Suppressor macrophage treated with lipopolysaccharide for 1 hour (primary cell): ENCODE measurements around the gene MTHFD1.
A peak's percentile ranks its signal among the peaks of the same experiment; 100 is the strongest.

Source experiments
- DNase-seq, 3 donors: peaks; one replicate each; pipeline ENCODE4 v3.0.0-alpha.2; 2020 to 2022

Gene MTHFD1

DNA sequence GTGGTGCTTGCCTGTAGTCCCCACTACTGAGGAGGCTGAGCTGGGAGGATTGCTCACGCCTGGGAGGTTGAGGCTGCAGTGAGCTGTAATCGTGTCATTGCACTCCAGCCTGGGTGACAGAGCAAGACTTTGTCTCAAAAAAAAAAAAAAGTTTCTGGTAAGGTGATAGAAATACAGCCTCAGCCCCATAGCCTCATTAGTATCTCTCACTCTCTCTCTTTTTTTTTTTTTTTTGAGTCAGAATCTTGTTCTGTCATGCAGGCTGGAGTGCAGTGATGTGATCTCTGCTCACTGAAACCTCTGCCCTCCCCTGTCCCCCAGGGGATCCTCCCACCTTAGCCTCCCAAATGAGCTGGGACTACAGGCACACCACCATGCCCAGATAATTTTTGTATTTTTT is 19.2 kb downstream of the MTHFD1 start:
- DNase-seq = no peak

DNA sequence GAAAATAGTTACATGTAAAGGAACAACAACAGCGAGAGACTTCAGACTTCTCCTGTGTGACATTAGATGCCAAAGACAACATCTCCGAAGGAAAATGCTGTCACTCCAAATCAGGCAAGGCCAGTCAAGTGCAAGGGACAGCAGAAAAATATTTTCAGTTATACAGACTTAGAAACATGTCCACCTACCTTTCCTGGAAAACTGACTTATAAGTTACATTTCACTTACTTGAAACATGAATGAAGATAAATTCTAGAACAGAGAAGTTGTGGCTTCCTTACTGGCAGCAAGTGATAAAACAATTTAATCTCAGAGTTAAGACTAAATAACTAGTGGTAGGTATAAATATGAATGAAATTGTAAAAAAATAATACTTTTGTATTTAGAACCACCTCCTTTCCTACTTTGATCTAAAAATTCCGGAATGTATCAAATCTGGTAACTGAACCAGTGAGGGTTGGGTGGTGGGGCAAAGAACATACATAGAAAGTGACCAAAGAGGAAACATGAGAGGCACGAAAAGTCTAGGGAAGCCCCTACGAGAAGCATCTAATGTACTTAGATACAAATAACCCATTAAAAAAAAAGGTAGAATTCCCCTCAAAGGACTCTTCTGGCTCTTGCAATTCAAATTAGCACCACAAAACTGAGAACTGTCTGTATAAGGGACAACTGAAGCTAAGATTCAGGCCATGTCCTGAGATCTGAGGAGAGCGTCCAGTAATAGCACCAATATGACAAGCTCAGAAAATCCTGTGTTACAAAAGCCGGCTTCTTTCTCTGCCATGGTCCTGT is 21.2 kb downstream of the MTHFD1 start:
- peak; percentile 24 to 51 (median 46) for DNase-seq

- DNase-seq = peak; percentile 72 to 79 (median 77)
These were observed 22.1 kb downstream of the MTHFD1 start for GRCh38 chr14:64410084-64410774.

DNA sequence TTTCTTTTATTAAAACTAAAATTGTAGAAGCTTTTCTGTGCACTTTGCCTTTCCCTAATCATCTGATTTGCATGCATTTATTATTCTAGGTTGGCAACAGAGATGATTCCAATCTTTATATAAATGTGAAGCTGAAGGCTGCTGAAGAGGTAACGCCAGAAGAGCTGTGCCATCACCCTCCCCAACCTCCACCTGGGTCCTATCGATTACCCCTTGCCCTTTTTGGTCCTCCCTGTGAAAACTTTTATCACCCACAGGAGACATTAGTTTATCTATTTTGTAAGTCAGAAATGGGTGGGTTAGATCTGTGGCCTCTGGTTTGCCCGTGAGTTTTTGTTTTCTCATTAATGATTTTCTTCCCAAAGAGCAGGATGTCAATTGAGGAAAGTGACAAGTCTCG is 22.8 kb downstream of the MTHFD1 start:
- DNase-seq = no peak

DNA sequence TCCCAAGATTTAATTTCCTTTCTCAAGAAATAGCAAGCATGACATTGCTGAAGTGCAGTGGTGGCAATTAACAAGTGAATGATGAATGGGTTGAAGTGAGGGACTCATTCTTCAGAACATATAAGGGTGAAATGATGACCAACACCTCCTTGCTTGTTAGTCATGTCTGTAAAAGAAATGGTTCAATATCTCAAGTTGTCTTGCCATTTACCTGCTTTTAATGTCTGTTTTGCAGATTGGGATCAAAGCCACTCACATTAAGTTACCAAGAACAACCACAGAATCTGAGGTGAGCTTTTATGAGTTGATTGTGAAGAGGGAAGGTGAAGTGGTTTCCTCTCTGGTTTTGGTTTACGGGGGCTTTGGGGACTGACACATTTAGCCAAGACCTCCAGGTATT is 24.1 kb downstream of the MTHFD1 start:
- DNase-seq = no peak

DNA sequence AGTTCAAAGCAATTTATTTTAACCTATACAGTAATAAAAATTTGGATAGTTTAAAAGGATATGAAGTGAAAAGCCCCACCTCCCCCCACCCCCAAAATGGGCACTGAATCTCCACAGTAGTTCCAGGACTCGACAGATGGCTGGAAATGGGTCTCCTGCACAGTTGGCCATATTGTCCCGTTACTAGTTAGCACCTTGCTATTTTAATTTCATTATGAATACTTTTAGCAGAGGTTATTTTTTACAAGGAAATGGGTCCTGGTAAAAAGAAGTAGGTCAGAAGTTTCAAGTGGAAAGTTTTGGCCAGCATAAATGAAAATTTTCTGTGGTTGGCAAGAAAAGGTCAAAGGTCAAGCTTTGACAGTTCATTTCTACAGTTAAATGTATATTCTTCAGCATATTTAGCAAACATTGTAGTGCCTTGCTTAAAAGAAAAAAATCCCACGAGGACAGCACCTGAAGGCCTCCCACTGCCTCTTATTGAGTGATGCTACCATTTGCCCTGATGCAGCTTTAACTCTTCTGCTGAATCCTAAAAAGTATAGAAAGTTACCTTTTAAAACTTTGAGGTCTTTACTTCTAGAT is 28.3 kb downstream of the MTHFD1 start:
- DNase-seq = no peak

DNA sequence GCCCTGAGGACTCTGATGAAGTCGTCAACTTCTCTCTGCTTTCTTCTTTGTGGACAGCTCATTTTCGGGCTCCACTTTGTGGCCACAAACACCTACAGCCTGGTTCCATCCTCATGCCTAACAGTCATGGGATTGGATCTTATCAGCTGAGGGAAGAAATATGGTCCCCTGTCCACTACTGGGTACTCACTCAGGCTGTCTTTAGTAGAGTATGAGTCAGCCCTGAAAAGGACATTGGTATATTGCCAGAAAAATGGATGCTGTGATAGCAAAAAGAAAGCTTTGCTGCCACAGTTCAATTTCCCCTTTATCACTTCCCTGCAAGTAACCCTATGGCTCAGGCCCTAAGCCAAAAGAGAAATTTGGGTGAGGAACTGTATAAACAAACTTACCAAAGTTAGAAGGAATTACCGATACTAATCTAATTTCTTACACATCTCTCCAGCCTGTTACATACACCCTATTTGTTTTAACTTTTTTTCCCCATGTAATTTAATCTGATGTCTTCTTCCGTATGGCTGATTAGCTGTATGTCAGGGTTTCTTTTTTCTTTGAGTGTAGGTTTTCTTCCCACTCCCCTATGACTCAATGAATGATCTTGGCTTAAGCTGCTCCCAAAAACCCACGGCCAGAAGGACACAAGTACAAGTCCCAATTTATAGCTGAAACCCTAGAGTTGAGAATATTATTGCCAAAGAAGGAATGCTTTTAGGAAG is 29.1 kb downstream of the MTHFD1 start:
- DNase-seq = peak; percentile 66 to 85 (median 79)

DNA sequence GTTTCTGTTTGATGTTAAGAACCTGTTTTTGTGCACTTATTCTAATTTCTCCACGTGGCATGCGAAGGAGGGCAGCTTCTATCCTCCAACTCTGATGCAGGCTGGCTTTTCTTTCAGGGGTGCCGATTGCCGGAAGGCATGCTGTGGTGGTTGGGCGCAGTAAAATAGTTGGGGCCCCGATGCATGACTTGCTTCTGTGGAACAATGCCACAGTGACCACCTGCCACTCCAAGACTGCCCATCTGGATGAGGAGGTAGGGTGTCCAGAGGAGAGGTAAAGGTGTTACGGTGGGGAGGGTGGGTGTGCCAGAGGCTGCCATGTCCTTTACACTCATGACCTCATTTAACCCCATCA is 29.6 kb downstream of the MTHFD1 start:
- no peak for DNase-seq

- DNase-seq = no peak
These were observed 30.9 kb downstream of the MTHFD1 start for GRCh38 chr14:64419003-64419402.

- DNase-seq = no peak
These were observed 33.0 kb downstream of the MTHFD1 start for GRCh38 chr14:64421166-64421565.

DNA sequence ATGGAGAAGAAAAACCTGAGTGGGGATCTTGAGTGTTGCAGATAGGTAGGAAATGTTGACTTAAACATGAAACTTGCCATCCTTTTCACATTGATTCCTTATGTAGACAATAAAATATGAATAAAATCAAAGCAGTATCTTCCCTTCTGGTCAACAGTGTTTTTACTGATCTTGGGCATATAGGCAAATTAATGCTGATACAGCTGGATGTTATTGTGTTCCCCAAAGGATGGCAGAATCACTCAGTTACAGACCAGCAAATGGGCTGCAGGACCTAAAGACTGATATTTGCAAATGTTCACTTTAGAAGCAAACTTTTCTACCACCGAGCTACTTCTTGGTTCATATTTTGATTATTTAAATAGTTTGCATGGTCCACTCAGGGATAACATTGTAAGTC is 33.9 kb downstream of the MTHFD1 start:
- DNase-seq = no peak

- no peak for DNase-seq
These were observed 34.6 kb downstream of the MTHFD1 start for GRCh38 chr14:64422756-64423155.

DNA sequence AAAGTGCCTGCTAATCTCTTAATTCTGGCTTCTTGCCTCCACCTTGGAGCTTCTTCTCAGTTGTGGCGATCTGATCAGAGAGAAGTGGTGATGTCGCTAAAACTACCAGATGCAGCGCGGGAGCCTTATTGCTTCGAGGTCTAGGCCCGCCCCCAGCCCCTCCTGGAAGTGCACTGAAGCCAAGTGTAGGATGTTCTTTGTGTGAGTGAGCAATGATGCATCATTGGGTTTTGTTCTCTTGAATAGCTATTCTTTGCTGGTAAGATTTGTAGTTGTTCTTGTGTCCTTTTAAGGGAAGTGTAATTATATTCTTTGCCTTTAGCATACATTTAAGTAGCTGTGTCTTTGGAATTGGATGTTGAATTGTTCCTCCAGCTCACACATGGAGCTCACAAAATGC is 35.8 kb downstream of the MTHFD1 start:
- DNase-seq = no peak

DNA sequence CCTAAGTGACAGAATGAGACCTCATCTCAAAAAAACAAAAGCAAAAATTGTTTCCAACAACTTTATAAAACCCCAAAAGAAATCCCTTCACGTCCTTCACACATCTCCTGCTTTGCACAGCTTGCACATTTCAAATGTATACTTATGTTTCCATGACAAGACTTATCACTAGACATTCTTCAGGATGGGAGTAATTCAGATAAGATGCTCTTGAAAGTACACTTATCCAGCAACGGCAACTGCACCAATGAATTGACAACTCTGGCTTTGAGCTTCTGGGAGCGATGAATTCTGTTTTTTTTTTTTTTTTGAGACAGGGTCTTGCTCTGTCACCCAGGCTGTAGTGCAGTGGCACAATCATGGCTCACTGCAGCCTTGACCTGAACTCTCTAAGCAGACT is 46.4 kb downstream of the MTHFD1 start:
- DNase-seq = no peak

DNA sequence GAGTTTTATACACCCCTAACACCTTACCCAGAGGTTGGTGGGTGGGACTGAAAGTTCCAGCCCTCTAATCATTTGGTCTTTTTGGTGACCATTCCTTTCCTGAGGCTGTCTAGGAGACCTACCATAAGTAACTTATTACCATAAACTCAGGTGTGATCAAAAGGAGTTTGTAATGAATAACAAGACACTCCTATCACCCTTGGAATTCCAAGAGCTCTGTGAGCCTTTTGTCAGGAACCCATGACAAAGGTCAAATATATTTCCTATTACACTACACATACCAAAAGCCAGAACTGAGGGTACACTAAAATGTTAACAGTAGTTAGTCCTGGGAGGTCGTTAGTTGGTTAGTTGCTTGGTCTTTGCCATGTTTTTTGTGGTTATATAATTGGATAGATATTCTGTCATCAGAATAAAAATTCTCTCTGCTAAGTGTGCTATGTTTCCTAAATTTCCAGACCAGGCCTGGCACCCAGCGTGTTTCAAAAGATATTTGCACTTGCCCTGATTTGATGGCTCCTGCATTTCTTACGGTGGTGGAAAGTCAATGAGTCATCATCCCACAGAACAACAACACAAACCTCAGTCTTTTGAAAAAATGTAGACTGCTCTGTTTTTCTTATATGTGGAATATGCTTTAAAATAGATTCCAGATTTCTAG is 50.2 kb downstream of the MTHFD1 start:
- DNase-seq = no peak

DNA sequence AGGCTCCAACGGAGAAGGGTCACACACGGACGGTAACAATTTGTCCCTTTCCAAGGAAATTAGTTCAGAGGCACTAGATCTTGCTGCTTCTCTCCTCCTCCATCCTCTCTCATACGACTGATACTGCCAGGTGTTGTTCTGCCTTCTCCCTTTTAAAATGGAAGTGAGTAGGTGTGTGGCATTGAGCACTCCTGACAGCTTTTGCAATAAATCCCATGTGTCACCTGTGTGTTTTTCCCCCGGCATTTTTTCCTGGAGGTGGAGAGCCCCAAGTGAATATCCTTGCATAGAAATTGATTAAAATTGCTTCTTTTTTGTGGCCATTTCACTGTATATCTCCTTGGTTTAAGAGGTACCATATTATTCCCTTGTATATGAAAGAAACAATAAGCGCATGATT is 51.0 kb downstream of the MTHFD1 start:
- no peak for DNase-seq

GRCh38 chr14:64440494-64440893 is 52.3 kb downstream of the MTHFD1 start:
- no peak for DNase-seq

- DNase-seq = no peak
These were observed 54.3 kb downstream of the MTHFD1 start for GRCh38 chr14:64442300-64442988.

GRCh38 chr14:64444140-64444539 is 56.0 kb downstream of the MTHFD1 start:
- DNase-seq = no peak

DNA sequence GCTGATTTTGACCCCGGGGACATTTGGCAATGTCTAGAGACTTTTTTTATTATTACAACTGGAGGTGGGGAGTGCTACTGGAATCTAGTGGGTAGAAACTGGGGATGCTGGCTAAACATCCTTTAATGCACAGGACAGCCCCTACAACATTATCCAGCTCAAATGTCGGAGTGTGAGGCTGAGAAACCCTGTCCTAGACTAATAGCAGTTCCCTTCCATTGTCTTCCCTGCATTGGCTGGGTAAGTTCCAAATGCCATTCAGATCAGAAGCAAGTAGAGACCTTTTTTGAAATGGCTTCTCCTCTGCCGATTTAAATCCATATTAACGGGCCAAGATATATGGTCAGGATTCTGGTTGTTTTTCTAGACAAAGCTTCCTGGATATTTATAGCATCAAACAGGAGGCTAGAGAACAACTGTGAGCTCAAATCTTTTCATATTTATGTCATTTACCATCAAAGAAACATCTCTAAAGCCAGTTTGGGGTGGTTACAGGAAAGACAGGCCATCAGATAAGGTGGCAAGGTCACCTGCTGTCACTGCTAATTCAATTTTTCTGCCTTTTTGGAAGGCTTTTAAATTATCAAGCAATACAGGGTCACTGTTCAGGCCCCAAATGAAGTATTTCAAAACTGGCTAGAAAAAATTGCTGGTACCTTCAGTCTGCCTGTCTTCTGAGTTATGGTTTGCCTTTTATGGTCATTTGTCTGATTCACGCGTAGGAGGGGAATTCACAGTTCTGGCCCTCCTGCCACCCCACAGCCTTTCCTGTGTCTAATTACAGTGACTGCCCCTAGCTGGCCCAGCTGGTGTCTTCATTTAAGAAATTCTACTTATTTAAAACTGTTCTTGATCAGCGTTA is 57.1 kb downstream of the MTHFD1 start:
- peak; percentile 74 to 86 (median 75) for DNase-seq
